GM04503 (cell line): ENCODE data around the gene DVL1.

Experiments
- DNase-seq: peaks from one replicate; pipeline ENCODE4 v3.0.0-alpha.2; 2012; ENCODE audit warnings: low read depth

DVL1 gene

GRCh38 chr1:1340185-1340584, 9.0 kb downstream of the DVL1 start:
- DNase-seq = no peak

- DNase-seq = no peak
These were observed 10.9 kb downstream of the DVL1 start for GRCh38 chr1:1338278-1338677.

DNA sequence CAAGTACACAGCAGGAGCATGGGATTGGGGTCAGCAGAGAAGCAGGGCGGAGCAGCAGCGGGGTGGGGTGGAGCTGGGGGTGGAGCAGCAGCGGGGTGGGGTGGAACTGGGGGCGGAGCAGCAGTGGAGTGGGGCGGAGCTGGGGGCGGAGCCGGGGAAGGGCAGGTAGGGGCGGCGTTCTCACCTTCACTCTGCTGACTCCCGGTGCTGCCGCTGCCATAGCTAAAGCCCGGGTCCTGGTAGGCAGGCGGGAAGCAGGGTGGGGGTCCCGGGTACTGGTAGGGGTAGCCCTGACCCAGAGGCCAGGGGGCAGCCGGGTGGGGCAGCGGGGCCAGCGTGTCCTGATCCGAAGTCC, 11.4 kb downstream of the DVL1 start:
- DNase-seq = no peak

DNA sequence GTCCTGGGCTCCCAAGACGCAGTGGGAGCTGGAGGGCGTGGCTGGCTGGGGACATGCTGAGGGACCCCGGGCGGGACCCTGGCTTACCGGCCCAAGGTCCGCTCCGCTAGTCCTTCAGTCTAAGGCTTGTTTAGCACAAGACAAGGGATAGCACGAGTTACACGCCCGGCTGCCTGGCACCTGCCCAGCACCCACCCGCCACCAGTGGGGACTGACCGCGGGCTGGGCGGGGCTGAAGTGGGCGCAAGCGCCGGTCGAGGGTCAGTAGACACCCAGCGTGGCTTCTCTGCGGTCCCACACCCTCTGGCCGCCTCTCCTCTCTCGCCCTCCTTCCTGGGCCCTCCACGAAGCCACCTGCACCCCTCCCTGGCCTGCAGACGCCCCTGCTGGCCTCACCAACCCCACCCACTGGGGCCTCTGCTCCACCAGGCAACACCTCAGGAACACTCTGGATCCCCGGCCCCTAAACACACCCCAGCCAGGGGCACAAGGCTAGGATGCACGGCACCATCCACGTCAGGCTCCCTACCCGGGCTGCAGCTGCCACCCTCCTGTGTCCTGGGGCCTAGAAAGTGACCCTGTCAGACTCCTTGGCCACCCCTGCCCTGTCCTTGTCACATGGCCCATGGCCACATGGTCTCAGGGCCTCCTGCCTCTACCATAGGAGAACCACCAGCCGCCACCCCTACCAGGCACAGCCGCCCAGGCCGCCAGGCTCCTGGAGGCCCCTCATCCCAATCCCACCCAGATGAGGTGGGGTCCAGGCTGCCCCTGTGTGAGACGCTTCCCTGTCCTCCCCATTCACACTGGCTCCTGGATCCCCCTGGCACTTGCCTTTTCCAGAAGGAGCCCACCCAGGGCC, 12.1 kb downstream of the DVL1 start:
- DNase-seq = no peak

DNA sequence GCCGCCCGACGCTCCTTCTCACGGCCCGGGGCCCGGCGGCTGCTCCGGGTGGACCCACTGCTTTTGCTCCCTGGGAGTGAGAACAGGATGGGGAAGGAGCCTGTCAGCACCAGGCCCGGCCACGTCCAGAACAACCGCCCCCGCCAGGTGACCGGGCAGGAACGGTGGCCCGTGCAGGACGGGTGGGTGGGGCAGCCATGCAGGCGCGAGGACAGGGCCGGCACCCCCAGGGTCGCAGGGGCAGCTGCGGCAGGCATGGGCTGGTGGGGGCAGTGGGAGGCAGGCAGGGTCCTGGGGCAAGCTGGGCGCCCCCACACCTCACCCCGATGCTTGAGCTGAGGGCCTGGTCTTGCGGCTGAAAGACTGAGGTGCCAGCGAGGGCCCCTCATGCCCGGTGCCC, 12.8 kb downstream of the DVL1 start:
- DNase-seq = no peak

GRCh38 chr1:1335792-1336248, 13.4 kb downstream of the DVL1 start:
- no peak for DNase-seq

- no peak for DNase-seq
These were observed 13.9 kb downstream of the DVL1 start for GRCh38 chr1:1335283-1335682.

- DNase-seq = no peak
These were observed 14.4 kb downstream of the DVL1 start for GRCh38 chr1:1334835-1335234.

- DNase-seq = no peak
These were observed 15.5 kb downstream of the DVL1 start for GRCh38 chr1:1333551-1334241.

DNA sequence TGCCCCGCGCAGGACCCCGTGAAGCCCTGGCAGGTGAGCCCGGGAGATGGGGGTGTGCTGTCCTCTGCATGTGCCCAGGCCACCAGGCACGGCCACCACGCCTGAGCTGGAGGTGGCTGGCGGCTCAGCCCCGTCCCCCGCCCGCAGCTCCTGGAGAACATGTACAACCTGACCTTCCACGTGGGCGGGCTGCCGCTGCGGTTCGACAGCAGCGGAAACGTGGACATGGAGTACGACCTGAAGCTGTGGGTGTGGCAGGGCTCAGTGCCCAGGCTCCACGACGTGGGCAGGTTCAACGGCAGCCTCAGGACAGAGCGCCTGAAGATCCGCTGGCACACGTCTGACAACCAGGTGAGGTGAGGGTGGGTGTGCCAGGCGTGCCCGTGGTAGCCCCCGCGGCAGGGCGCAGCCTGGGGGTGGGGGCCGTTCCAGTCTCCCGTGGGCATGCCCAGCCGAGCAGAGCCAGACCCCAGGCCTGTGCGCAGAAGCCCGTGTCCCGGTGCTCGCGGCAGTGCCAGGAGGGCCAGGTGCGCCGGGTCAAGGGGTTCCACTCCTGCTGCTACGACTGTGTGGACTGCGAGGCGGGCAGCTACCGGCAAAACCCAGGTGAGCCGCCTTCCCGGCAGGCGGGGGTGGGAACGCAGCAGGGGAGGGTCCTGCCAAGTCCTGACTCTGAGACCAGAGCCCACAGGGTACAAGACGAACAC, 16.3 kb downstream of the DVL1 start:
- DNase-seq = no peak

DNA sequence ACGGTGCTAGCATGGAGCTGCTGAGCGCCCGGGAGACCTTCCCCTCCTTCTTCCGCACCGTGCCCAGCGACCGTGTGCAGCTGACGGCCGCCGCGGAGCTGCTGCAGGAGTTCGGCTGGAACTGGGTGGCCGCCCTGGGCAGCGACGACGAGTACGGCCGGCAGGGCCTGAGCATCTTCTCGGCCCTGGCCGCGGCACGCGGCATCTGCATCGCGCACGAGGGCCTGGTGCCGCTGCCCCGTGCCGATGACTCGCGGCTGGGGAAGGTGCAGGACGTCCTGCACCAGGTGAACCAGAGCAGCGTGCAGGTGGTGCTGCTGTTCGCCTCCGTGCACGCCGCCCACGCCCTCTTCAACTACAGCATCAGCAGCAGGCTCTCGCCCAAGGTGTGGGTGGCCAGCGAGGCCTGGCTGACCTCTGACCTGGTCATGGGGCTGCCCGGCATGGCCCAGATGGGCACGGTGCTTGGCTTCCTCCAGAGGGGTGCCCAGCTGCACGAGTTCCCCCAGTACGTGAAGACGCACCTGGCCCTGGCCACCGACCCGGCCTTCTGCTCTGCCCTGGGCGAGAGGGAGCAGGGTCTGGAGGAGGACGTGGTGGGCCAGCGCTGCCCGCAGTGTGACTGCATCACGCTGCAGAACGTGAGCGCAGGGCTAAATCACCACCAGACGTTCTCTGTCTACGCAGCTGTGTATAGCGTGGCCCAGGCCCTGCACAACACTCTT, 17.0 kb downstream of the DVL1 start:
- DNase-seq = no peak

DNA sequence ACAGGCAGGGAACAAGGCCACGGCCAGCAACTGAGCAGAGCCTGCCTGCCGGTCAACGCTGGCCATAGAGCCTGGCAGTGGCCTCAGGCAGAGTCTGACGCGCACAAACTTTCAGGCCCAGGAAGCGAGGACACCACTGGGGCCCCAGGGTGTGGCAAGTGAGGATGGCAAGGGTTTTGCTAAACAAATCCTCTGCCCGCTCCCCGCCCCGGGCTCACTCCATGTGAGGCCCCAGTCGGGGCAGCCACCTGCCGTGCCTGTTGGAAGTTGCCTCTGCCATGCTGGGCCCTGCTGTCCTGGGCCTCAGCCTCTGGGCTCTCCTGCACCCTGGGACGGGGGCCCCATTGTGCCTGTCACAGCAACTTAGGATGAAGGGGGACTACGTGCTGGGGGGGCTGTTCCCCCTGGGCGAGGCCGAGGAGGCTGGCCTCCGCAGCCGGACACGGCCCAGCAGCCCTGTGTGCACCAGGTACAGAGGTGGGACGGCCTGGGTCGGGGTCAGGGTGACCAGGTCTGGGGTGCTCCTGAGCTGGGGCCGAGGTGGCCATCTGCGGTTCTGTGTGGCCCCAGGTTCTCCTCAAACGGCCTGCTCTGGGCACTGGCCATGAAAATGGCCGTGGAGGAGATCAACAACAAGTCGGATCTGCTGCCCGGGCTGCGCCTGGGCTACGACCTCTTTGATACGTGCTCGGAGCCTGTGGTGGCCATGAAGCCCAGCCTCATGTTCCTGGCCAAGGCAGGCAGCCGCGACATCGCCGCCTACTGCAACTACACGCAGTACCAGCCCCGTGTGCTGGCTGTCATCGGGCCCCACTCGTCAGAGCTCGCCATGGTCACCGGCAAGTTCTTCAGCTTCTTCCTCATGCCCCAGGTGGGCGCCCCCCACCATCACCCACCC, 17.9 kb downstream of the DVL1 start, which contains the start of gene TAS1R3:
TSS of gene TAS1R3 (plus strand) at position 213 of the 898 bp plus-strand sequence. CDS start at position 279, 66 bp downstream.
- no peak for DNase-seq

GRCh38 chr1:1330366-1331067, 18.7 kb downstream of the DVL1 start:
- no peak for DNase-seq

GRCh38 chr1:1329304-1330210, 19.7 kb downstream of the DVL1 start:
- DNase-seq = no peak

DNA sequence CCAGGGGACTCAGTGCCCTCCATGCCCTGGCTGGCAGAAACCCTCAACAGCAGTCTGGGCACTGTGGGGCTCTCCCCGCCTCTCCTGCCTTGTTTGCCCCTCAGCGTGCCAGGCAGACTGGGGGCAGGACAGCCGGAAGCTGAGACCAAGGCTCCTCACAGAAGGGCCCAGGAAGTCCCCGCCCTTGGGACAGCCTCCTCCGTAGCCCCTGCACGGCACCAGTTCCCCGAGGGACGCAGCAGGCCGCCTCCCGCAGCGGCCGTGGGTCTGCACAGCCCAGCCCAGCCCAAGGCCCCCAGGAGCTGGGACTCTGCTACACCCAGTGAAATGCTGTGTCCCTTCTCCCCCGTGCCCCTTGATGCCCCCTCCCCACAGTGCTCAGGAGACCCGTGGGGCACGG, 21.0 kb downstream of the DVL1 start:
- no peak for DNase-seq

GRCh38 chr1:1327291-1327690, 21.9 kb downstream of the DVL1 start:
- no peak for DNase-seq

DNA sequence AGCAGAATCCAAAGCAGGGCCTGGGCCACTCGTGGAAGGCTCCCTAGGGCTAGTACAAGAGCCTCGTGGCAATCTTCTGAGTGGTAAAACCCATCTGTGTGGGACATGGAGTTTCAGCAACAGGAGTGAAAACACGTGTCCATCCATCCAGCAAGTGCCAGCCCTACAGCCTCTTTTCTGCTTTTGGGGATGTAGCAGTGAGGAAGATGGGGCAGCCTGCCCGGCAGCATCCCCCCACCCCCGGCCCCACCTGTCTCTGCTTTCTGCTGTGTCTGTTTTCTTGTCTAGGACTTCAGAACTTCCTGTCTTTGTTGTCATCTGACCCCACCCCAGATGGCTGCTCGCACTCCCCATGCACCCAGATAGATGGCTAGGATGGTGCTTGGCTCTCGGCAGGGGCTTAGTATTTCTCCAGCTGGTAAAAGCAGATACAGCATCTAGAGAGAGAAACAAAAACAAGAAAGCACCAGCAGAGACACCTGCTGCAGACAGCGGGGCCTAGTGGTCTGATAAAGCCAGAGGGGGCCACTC, 23.1 kb downstream of the DVL1 start:
- DNase-seq = no peak

- no peak for DNase-seq
These were observed 23.7 kb downstream of the DVL1 start for GRCh38 chr1:1325288-1326074.
